ENCODE measurements around the gene ZNF549.

- TF ChIP-seq CTCF (IDR thresholded peaks at IDR 0.05; ENCODE audit: poor library complexity), result no peak
- TF ChIP-seq EZH2 (IDR thresholded peaks at IDR 0.05; ENCODE audit: borderline replicate concordance), result no peak
Observed at GRCh38 chr19:57557659-57558058, 30.5 kb downstream of the ZNF549 start.

Measured in hepatocyte (in vitro differentiated cells).